Stimulated activated CD8-positive, alpha-beta memory T cell treated with anti-CD3 and anti-CD28 coated beads, Interleukin-15, amount 100 ng/mL, for 1 hour (primary cell): ENCODE data around the gene C19orf47.
A peak's percentile ranks its signal among the peaks of the same experiment; 100 is the strongest.

ENCODE experiments used
- DNase-seq: peaks from one replicate; pipeline ENCODE4 v3.0.0-alpha.2; 2020; ENCODE audit warnings: low read depth

The C19orf47 gene

GRCh38 chr19:40348125-40348913 is at the start of gene C19orf47, which contains the start of gene PLD3:
Gene C19orf47, minus strand, starts transcription at chr19:40348397. Its CDS starts 6,540 bp downstream, at chr19:40341857.
Gene PLD3, plus strand, starts transcription at chr19:40348695. Its CDS starts 17,789 bp downstream, at chr19:40366484.
- peak; percentile 93 for DNase-seq

- no peak for DNase-seq
These were observed 49.3 kb upstream of the C19orf47 start for GRCh38 chr19:40397568-40397906.

- no peak for DNase-seq
These were observed 48.8 kb upstream of the C19orf47 start for GRCh38 chr19:40396886-40397567.

- no peak for DNase-seq
These were observed 47.8 kb upstream of the C19orf47 start for GRCh38 chr19:40395956-40396355.

DNA sequence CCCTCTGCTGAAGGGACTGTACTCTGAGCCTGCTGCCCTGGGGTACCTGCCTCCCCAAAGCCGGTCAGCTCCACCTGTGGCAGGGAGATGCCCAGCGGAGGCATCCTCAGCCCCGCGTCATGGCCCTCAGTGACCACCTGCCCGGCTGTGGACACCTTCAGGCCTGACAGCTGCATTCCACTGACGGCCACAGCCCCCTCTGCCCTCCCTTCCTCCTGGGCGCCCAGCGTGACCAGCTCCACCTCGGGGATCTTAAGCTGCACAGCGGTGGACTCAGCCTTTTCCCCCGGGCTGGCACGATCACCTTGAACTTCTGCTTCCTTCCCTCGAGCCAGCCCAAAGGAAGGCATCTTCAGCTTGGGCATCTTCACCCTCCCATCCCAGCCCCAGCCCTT is 46.6 kb upstream of the C19orf47 start:
- no peak for DNase-seq

GRCh38 chr19:40393894-40394815 is 46.0 kb upstream of the C19orf47 start:
- no peak for DNase-seq

- no peak for DNase-seq
These were observed 44.8 kb upstream of the C19orf47 start for GRCh38 chr19:40392894-40393517.

- no peak for DNase-seq
These were observed 43.9 kb upstream of the C19orf47 start for GRCh38 chr19:40392123-40392522.

- no peak for DNase-seq
These were observed 42.0 kb upstream of the C19orf47 start, which contains the start of gene HIPK4 for GRCh38 chr19:40390084-40390742. Gene HIPK4, minus strand, starts transcription at chr19:40390181. Its CDS starts 279 bp downstream, at chr19:40389902.

- DNase-seq: no peak
These were observed 41.3 kb upstream of the C19orf47 start for GRCh38 chr19:40389404-40390083.

DNA sequence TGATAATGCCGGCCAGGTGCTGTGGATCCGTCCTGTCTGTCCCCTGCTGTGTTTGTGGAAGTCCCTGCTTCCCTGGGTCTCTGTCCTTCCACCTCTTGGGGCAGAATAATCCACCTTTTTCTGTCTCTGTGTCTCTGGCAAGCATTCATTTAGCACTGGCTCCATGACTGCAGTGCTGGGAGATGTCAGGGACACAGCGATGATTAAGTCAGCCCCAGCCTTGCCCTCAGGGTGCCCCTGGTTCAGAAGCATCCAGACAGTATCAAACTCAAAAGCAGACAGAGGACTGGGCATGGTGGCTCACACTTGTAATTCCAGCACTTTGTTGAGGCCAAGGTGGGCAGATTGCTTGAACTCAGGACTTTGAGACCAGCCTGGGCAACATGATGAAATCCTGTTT is 40.3 kb upstream of the C19orf47 start:
- no peak for DNase-seq

DNA sequence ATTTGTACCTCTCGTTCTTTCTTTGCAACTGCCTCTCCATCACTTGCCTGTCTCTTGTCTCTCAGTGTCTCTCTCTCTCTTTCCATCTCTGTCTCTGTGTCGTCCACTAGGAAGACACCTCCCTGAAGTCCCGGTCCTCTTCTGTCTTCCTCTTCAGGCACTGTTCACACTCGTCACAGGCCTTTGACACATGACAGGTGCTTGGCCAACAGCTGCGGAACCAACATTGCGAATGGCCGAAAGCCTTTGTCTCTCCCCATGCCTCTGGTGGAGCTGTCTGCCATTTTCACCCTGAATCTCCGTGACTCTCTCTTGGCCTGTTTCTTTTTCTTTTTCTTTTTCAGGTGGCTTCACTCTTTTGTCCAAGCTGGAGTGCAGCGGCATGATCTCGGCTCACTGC is 39.0 kb upstream of the C19orf47 start:
- DNase-seq: no peak

- DNase-seq: no peak
These were observed 35.6 kb upstream of the C19orf47 start for GRCh38 chr19:40383668-40384248.

DNA sequence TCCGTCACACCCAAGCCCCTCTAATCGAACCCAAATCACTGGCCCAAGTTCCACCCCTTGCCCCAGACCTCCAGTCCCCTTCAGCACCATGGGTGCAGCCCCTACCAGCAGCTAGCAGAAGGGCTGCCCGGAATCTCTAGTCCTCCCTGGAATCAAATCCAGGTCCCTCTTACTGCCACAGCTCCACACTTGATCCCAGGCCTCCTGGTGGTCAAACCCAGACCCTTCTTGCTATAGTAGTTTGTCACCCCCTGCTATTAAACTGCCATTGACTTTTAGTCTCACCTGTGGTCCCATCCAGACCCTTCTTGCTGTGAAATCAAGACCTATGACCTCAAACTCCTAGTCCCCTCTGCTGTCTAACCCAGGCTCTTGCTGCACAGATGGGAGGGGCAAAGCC is 33.1 kb upstream of the C19orf47 start:
- DNase-seq: no peak

DNA sequence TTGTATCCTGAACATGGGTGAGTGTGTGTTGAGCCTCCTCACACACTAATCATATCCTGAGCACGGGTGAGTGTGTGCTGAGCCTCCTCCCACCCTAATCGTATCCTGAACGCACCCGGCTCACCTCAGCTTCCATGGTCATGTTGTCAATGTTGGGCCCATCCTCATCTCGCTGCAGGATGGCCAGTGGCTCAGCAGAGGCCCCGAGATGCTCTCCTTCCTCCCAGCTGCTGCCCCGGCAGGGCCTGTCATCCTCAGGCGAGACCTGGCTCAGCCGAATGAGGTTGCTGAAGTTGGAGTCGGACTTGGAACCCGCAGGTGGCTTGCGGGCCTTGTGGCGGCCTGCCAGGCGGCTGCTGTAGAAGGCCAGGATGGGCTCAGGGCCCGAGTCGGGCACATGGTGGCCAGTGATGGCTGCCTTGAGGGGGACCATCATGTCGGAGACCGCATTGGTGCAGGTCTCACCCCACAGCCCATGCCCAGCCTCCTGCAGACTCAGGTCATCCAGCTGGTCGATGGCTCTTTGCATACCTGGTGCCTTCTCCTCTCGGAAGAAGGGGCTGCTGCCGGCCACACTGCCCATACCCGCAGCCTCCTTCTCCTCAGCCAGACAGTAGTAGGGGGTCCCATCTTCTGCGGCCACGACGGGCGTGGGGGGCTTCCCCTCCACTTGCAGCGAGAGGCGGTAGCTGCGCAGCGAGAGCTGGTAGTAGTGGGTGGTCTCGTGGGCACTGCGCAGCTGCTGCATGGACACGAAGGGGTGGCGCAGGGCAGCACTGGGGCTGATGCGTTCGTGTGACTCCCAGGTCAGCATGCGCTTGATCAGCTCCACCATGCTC is 32.2 kb upstream of the C19orf47 start:
- no peak for DNase-seq

DNA sequence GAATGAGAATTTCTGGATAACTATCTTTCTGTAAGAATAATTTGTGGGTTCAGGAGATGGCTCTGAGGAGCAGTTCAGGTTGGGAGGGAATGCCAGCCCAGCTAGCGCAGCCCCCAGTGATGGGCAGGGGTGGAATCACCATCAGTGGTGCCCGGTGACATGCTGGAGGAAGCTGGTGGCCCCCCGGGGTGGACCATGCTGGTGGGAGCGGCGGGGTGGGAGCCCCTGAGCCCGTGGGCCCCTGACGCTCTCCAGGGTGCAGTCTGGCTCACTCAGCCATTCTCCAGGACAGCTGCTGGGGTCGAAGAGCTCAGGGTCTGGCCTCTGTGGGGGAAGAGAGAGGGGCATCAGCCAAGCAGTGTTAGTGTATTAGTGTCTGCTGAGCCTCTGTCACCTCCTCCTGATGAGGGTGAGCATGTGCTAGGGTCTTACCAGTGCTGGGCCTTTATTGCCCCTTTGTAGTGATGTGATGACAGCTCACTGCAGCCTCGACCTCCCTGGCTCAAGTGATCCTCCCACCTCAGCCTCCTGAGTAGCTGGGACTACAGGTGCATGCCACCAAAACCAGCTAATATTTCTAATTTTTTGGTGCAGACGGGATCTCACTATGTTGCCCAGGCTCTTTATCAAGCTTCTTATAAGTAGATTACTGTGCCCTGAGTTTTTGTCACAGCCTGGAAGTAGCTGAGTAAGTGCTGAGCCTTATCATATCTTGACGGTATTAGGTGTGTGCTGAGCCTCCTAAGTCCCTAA is 31.4 kb upstream of the C19orf47 start:
- no peak for DNase-seq

- no peak for DNase-seq
These were observed 30.3 kb upstream of the C19orf47 start for GRCh38 chr19:40378509-40378908.

DNA sequence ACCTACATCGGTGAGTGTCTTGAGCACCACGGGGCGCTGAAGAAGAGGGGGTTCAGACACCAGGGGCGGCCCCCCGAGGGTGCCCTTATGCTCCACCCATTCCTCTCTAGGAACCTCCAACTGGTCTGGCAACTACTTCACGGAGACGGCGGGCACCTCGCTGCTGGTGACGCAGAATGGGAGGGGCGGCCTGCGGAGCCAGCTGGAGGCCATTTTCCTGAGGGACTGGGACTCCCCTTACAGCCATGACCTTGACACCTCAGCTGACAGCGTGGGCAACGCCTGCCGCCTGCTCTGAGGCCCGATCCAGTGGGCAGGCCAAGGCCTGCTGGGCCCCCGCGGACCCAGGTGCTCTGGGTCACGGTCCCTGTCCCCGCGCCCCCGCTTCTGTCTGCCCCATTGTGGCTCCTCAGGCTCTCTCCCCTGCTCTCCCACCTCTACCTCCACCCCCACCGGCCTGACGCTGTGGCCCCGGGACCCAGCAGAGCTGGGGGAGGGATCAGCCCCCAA is 29.7 kb upstream of the C19orf47 start:
- no peak for DNase-seq
